ENCODE data around the gene MEIOC. TPM values are rescaled to one million over a fixed set of nuclear protein-coding genes. Genes with fewer than 3 reads are reported as not detected.

MEIOC gene
- total and polyA plus RNA-seq, 2 donors (not counting 3 experiments of a cell fraction or from before 2014, with no cell fraction given): 0.08 to 0.46 TPM

GRCh38 chr17:44661835-44662234 is 5.6 kb downstream of the MEIOC start:
- no peaks in the 10 kb centered on the region for H3K9me3 ChIP-seq (replicated peaks; ENCODE audit: control insufficient read depth, insufficient read depth, low read length)
- no peak overlapping the region for H3K27ac ChIP-seq (ENCODE audit: insufficient read depth, low read depth, low read length)
- H4K20me1 ChIP-seq (replicated peaks; ENCODE audit: control insufficient read depth, extremely low read depth, insufficient read depth, low read length): no peaks in the 10 kb centered on the region
- no TSS peak for BruUV-seq (replicated peaks)
- dilution Hi-C loops (cut with MboI; ENCODE audit: extremely low pct_ligation_motif_present, low sequenced_read_pairs) (no loop called here), intact Hi-C loops (cut with micrococcal nuclease) (no loop called here)
- CTCF ChIA-PET: interaction anchor here (2.7 kb wide), 1 partner anchor 10 kb away, joined by 7 read pairs; no protein-coding TSS in a partner anchor
- POLR2A ChIA-PET: no interaction called here
- TF ChIP-seq EZH2 (IDR thresholded peaks at IDR 0.05; ENCODE audit: borderline replicate concordance, low read depth, low read length, severe bottlenecking) (no peak), FOS (IDR thresholded peaks at IDR 0.05; ENCODE audit: borderline replicate concordance, insufficient read depth, low read length) (no peak), GATA2 (IDR thresholded peaks at IDR 0.05; ENCODE audit: insufficient read depth, insufficient read length, low read depth, low read length) (no peak), JUN (IDR thresholded peaks at IDR 0.05; ENCODE audit: borderline replicate concordance, insufficient read depth, insufficient read length, low read depth) (no peak), POLR2A (IDR thresholded peaks at IDR 0.05; ENCODE audit: low read depth, low read length) (no peak), CTCF (IDR thresholded peaks at IDR 0.05; ENCODE audit: extremely low read depth in 1 of 2, insufficient read depth in 1 of 2, low read depth in 1 of 2, low read length in 2 of 2) (no peak), POLR2AphosphoS5 (IDR thresholded peaks at IDR 0.05; ENCODE audit: insufficient read depth, low read depth, low read length) (no peak), MYC (IDR thresholded peaks at IDR 0.05; ENCODE audit: low read depth, low read length) (no peak)
- TF ChIP-seq, protein P1, sequence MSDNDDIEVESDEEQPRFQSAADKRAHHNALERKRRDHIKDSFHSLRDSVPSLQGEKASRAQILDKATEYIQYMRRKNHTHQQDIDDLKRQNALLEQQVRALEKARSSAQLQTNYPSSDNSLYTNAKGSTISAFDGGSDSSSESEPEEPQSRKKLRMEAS (IDR thresholded peaks at IDR 0.05; ENCODE audit: insufficient read depth, insufficient read length): no peak
- no peak overlapping the region for H3K9ac ChIP-seq (replicated peaks; ENCODE audit: extremely low read depth, insufficient read depth, low read length)
- no peaks in the 10 kb centered on the region for H3K36me3 ChIP-seq (ENCODE audit: control insufficient read depth in 2 of 2, extremely low read depth in 1 of 2, insufficient read depth in 2 of 2, low read length in 2 of 2)
- H3K4me2 ChIP-seq (ENCODE audit: insufficient read depth, low read length): no peak overlapping the region
- H3K4me3 ChIP-seq (replicated peaks in 1 of 3; ENCODE audit: insufficient read depth in 1 of 3, low read depth in 1 of 3, low read length in 3 of 3): no peak overlapping the region
- H2AFZ ChIP-seq (ENCODE audit: low read depth, low read length): no peak overlapping the region
- DNase-seq (ENCODE audit: low read depth, low spot score) (no peak), FAIRE-seq (no peak)
- no peaks in the 10 kb centered on the region for H3K4me1 ChIP-seq (ENCODE audit: control insufficient read depth, extremely low read depth, insufficient read depth, low read length)
- H3K79me2 ChIP-seq (ENCODE audit: control insufficient read depth, insufficient read depth, low read length): no peaks in the 10 kb centered on the region
- peaks cover 6 to 9% of the 10 kb centered on the region in 2 experiments for H3K27me3 ChIP-seq (ENCODE audit: control insufficient read depth in 2 of 2, insufficient read depth in 2 of 2, low read length in 2 of 2)
- no peaks in the 10 kb centered on the region for H3K9me1 ChIP-seq (replicated peaks; ENCODE audit: control insufficient read depth, extremely low read depth, insufficient read depth, low read length)
